Mesenchymal stem cell (in vitro differentiated cells and primary cell): ENCODE data around the gene RAD9B.

Experiments used
- DNase-seq: peaks from one replicate; pipeline ENCODE4 v3.0.0-alpha.2; 2013
- H2AFZ ChIP-seq: one replicate; pipeline ENCODE4 v1.6.1; 2013; ENCODE audit warnings: low read depth, mild to moderate bottlenecking, control low read depth, inconsistent platforms, low read length, moderate library complexity
- H2AK5ac ChIP-seq: 2 replicates; pipeline ENCODE4 v1.6.1; 2013; ENCODE audit warnings: low read length, moderate library complexity, mild to moderate bottlenecking, inconsistent platforms; ENCODE audit not compliant: severe bottlenecking
- H2BK120ac ChIP-seq: one replicate; pipeline ENCODE4 v1.6.1; 2013; ENCODE audit warnings: low read depth, mild to moderate bottlenecking, inconsistent platforms, low read length, moderate library complexity
- H2BK12ac ChIP-seq, 2 experiments: one replicate each; pipeline ENCODE4 v1.6.1; 2013; ENCODE audit warnings: inconsistent platforms in 2 of 2, low read length in 2 of 2, mild to moderate bottlenecking in 2 of 2, moderate library complexity in 2 of 2, control low read depth in 1 of 2
- H2BK15ac ChIP-seq: one replicate; pipeline ENCODE4 v1.6.1; 2013; ENCODE audit warnings: mild to moderate bottlenecking, low read depth, inconsistent platforms; ENCODE audit not compliant: poor library complexity, severe bottlenecking
- H2BK5ac ChIP-seq: 2 replicates; pipeline ENCODE4 v1.6.1; 2013; ENCODE audit warnings: low read depth, mild to moderate bottlenecking, low read length, control low read depth, inconsistent platforms; ENCODE audit not compliant: poor library complexity, severe bottlenecking
- H3K14ac ChIP-seq, 2 experiments: one replicate each; pipeline ENCODE4 v1.6.1; 2013; ENCODE audit warnings: inconsistent platforms in 2 of 2, low read length in 2 of 2, control low read depth in 1 of 2, mild to moderate bottlenecking in 1 of 2, moderate library complexity in 1 of 2
- H3K18ac ChIP-seq, 2 experiments: one replicate each; pipeline ENCODE4 v1.6.1; 2013; ENCODE audit warnings: inconsistent platforms in 2 of 2, low read length in 2 of 2, control low read depth in 1 of 2, low read depth in 1 of 2, mild to moderate bottlenecking in 1 of 2
- H3K23ac ChIP-seq, 2 experiments: one replicate each; pipeline ENCODE4 v1.6.1; 2013; ENCODE audit warnings: inconsistent platforms in 2 of 2, low read length in 2 of 2, mild to moderate bottlenecking in 2 of 2, moderate library complexity in 2 of 2, control low read depth in 1 of 2
- H3K27ac ChIP-seq: 2 replicates; pipeline ENCODE4 v1.5.1; 2013; ENCODE audit warnings: mild to moderate bottlenecking, moderate library complexity, low read length, control low read depth, inconsistent platforms; ENCODE audit not compliant: poor library complexity, severe bottlenecking
- H3K27me3 ChIP-seq, 2 experiments: 2 replicates each; pipeline versions ENCODE4 v1.6.1 to v1.7.0; 2013; ENCODE audit warnings: low read length in 2 of 2, mild to moderate bottlenecking in 2 of 2, moderate library complexity in 2 of 2, control low read depth in 1 of 2, inconsistent platforms in 1 of 2; ENCODE audit not compliant: control insufficient read depth in 1 of 2, insufficient read depth in 1 of 2
- H3K36me3 ChIP-seq, 2 experiments: 2 replicates each; pipeline versions ENCODE4 v1.6.1 to v1.7.0; 2013; ENCODE audit warnings: low read length in 2 of 2, control low read depth in 1 of 2, inconsistent platforms in 1 of 2, low read depth in 1 of 2, mild to moderate bottlenecking in 1 of 2; ENCODE audit not compliant: insufficient read depth in 2 of 2, control insufficient read depth in 1 of 2
- H3K4ac ChIP-seq, 2 experiments: one replicate each; pipeline ENCODE4 v1.6.1; 2013; ENCODE audit warnings: inconsistent platforms in 2 of 2, low read length in 2 of 2, mild to moderate bottlenecking in 2 of 2, moderate library complexity in 2 of 2, control low read depth in 1 of 2, low read depth in 1 of 2
- H3K4me1 ChIP-seq: 2 replicates; pipeline ENCODE4 v1.6.1; 2013; ENCODE audit warnings: low read depth, low read length, control low read depth; ENCODE audit not compliant: control insufficient read depth, insufficient read depth
- H3K4me2 ChIP-seq: 2 replicates; pipeline ENCODE4 v1.6.1; 2013; ENCODE audit warnings: low read length, mild to moderate bottlenecking, inconsistent platforms; ENCODE audit not compliant: poor library complexity, severe bottlenecking
- H3K4me3 ChIP-seq, 2 experiments: 2 replicates each; pipeline versions ENCODE4 v1.5.1 to v1.7.0; 2013; ENCODE audit warnings: low read length in 2 of 2, mild to moderate bottlenecking in 2 of 2, control low read depth in 1 of 2, low read depth in 1 of 2; ENCODE audit not compliant: insufficient read depth in 1 of 2
- H3K79me1 ChIP-seq: replicated peaks from 2 replicates; pipeline ENCODE4 v1.6.1; 2013; ENCODE audit warnings: mild to moderate bottlenecking, control low read depth, low read length, inconsistent platforms; ENCODE audit not compliant: poor library complexity, severe bottlenecking
- H3K9ac ChIP-seq: 2 replicates; pipeline ENCODE4 v1.7.0; 2013; ENCODE audit warnings: mild to moderate bottlenecking, low read length, moderate library complexity
- H3K9me3 ChIP-seq: 2 replicates; pipeline ENCODE4 v1.7.0; 2013; ENCODE audit warnings: mild to moderate bottlenecking, low read length; ENCODE audit not compliant: control insufficient read depth
- H4K8ac ChIP-seq: one replicate; pipeline ENCODE4 v1.6.1; 2013; ENCODE audit warnings: inconsistent platforms, mild to moderate bottlenecking, low read length, moderate library complexity
- H4K91ac ChIP-seq: one replicate; pipeline ENCODE4 v1.6.1; 2013; ENCODE audit warnings: mild to moderate bottlenecking, low read length, inconsistent platforms
- WGBS: methylation state at CpG from one replicate; pipeline ENCODE4 v1.1.7; 2013; ENCODE audit warnings: mixed read lengths; 5-methylcytosine and 5-hydroxymethylcytosine counted together

Gene RAD9B

DNA sequence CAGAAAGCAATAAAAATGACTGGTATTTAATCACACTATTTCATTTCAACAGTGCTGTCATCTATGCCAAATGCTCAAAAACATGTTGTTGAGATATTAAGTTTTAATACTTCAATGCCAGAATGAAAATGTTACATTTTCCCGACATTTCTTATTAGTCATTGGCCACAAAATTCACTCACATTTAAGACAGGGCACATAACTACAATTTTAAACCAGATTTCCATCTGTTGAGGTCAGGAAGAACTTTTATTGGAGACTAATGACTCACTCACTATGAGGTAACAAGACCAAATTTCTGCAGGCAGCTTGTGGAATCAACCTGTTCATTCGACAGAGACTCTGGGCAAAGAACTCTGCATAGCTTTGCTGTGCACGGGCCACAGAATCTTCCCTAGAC lies 44.2 kb downstream of the RAD9B start:
- DNase-seq = peak; percentile 89
- no peak overlapping the region for H4K8ac ChIP-seq
- no peak overlapping the region for H3K4me3 ChIP-seq
- no peak overlapping the region for H3K18ac ChIP-seq
- WGBS = 5% methylated on average over 3 of the region's 3 CpGs
- H2BK15ac ChIP-seq = no peak overlapping the region
- H3K23ac ChIP-seq = no peak overlapping the region
- H3K14ac ChIP-seq = no peak overlapping the region
- H3K79me1 ChIP-seq = peaks cover 25% of the 10 kb centered on the region
- H3K27me3 ChIP-seq = no peaks in the 10 kb centered on the region
- no peak overlapping the region for H3K4me2 ChIP-seq
- no peak overlapping the region for H2BK12ac ChIP-seq
- peak overlapping the region; percentile 81 for H3K27ac ChIP-seq
- H3K4ac ChIP-seq = no peak overlapping the region
- H2AK5ac ChIP-seq = no peak overlapping the region
- H3K9me3 ChIP-seq = no peaks in the 10 kb centered on the region
- no peak overlapping the region for H3K9ac ChIP-seq
- H3K4me1 ChIP-seq = peaks cover 7% of the 10 kb centered on the region
- H3K36me3 ChIP-seq = peaks cover 3 to 9% of the 10 kb centered on the region in 2 experiments
- H2BK5ac ChIP-seq = no peak overlapping the region
- H4K91ac ChIP-seq = no peak overlapping the region
- no peak overlapping the region for H2BK120ac ChIP-seq
- no peak overlapping the region for H2AFZ ChIP-seq

DNA sequence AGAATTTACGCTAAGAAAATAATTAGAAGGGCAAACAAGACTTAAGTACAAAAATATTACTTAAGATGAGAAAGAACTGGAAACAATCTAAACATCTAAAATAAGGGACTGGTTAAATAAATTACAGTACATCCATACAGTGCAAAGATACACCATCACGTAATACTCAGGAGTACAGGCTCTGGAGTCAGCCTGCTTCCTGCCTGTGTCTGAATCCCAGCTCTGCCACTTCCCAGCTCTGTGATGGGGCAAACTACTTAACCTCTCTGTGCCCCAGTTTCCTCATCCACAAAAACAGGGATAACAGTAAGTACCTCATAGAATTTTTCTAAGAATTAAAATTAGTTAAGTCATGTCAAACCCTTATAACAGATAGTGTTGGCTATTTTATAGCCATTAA lies 45.0 kb downstream of the RAD9B start:
- no peak overlapping the region for H3K23ac ChIP-seq
- no peak overlapping the region for H3K4ac ChIP-seq
- H2BK120ac ChIP-seq = no peak overlapping the region
- H3K18ac ChIP-seq = no peak overlapping the region
- 32% methylated on average over 1 of the region's 2 CpGs for WGBS
- no peak overlapping the region for H3K27ac ChIP-seq
- no peak overlapping the region for H3K4me2 ChIP-seq
- H3K27me3 ChIP-seq = no peaks in the 10 kb centered on the region
- H3K9me3 ChIP-seq = no peaks in the 10 kb centered on the region
- peaks cover 0 to 9% of the 10 kb centered on the region in 2 experiments for H3K36me3 ChIP-seq
- no peak overlapping the region for H4K91ac ChIP-seq
- no peak overlapping the region for H3K9ac ChIP-seq
- H4K8ac ChIP-seq = no peak overlapping the region
- H3K4me3 ChIP-seq = no peak overlapping the region
- no peak overlapping the region for H2BK12ac ChIP-seq
- no peak overlapping the region for H2BK5ac ChIP-seq
- H3K79me1 ChIP-seq = peaks cover 19% of the 10 kb centered on the region
- no peak overlapping the region for H2BK15ac ChIP-seq
- no peak overlapping the region for H2AK5ac ChIP-seq
- peak; percentile 50 for DNase-seq
- H3K4me1 ChIP-seq = peaks cover 7% of the 10 kb centered on the region
- H3K14ac ChIP-seq = no peak overlapping the region
- no peak overlapping the region for H2AFZ ChIP-seq

DNA sequence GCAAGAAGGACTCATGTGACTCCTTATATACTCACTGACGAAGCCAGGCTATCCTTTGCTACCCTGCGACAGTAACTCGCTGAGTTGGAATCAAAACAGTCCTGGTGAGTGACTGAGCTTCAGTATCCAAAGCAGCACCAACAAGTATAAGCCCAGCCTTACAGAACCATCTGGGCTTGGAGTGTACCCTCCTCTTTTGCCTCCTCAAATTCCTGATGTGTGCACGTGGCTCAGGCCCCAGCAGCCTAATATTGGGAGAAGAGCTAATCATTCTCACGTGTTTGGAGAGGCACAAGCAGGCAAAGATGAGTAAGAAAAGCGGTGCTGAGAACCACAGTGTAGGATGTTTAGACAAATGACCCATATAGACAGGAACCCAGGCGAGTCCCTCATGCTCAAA lies 46.5 kb downstream of the RAD9B start:
- no peak overlapping the region for H2AK5ac ChIP-seq
- peaks cover 7% of the 10 kb centered on the region for H3K4me1 ChIP-seq

DNA sequence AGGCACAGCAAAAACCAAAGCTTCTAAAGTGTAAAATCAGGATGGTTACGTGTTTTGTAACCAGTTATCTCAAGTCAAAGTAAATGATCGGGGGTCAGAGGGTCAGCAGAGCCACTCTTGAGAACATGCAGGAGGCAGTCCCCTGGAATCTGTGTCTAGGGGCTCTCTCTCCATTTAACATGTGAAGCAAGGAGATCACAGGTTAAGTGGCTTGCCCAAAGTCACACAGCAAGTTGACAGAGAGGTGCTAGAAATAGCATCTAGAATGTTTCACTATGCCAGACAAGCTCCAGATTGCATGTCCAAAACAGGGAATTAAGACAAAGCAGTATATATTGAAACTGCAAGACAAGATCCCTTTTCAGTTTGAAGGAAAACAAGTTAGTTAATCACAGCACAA lies 47.6 kb downstream of the RAD9B start:
- no peak overlapping the region for H3K9ac ChIP-seq
- H3K27me3 ChIP-seq = no peaks in the 10 kb centered on the region
- no peak overlapping the region for H3K4me3 ChIP-seq
- H4K91ac ChIP-seq = no peak overlapping the region
- no peak overlapping the region for H2BK15ac ChIP-seq
- no peak overlapping the region for H3K27ac ChIP-seq
- no peak overlapping the region for H2AFZ ChIP-seq
- no peak overlapping the region for H4K8ac ChIP-seq
- peaks cover 7% of the 10 kb centered on the region for H3K4me1 ChIP-seq
- H3K18ac ChIP-seq = no peak overlapping the region
- H2BK120ac ChIP-seq = no peak overlapping the region
- no peaks in the 10 kb centered on the region for H3K9me3 ChIP-seq
- peak; percentile 43 for DNase-seq
- no peak overlapping the region for H3K4ac ChIP-seq
- no peak overlapping the region for H2BK5ac ChIP-seq
- 79% methylated on average over 2 of the region's 2 CpGs for WGBS
- no peak overlapping the region for H3K4me2 ChIP-seq
- no peak overlapping the region for H2AK5ac ChIP-seq
- peaks cover 0 to 9% of the 10 kb centered on the region in 2 experiments for H3K36me3 ChIP-seq
- H2BK12ac ChIP-seq = no peak overlapping the region
- peaks cover 29% of the 10 kb centered on the region for H3K79me1 ChIP-seq
- H3K23ac ChIP-seq = no peak overlapping the region
- H3K14ac ChIP-seq = no peak overlapping the region

More for the DNA sequence above, 46.5 kb downstream of the RAD9B start:
- Histone ChIP-seq H3K9ac (peak overlapping the region; percentile 59), H3K4me2 (peak overlapping the region; percentile 50), H2BK15ac (no peak overlapping the region), H2AFZ (no peak overlapping the region), H3K18ac (peak overlapping the region in 1 of 2 experiments; percentile 60), H4K8ac (peak overlapping the region; percentile 82), H3K23ac (no peak overlapping the region), H4K91ac (peak overlapping the region; percentile 79), H2BK5ac (no peak overlapping the region), H3K9me3 (no peaks in the 10 kb centered on the region), H3K4me3 (no peak overlapping the region), H3K27me3 (no peaks in the 10 kb centered on the region), H3K27ac (no peak overlapping the region), H2BK120ac (no peak overlapping the region), H3K4ac (no peak overlapping the region), H3K36me3 (peaks cover 0 to 9% of the 10 kb centered on the region in 2 experiments), H3K14ac (no peak overlapping the region), H3K79me1 (peaks cover 26% of the 10 kb centered on the region), H2BK12ac (no peak overlapping the region)
- WGBS = 57% methylated on average over 5 of the region's 7 CpGs
- peak; percentile 86 for DNase-seq
